HepG2 (cell line): Measurements from ENCODE around the gene PSMC5. TPM values are rescaled to one million over a fixed set of nuclear protein-coding genes. Genes with fewer than 3 reads are reported as not detected.
A peak's percentile ranks its signal among the peaks of the same experiment; 100 is the strongest.

Experiments used
- BCL6 ChIP-seq: IDR thresholded peaks from 2 replicates; pipeline ENCODE4 v1.6.1; 2016; ENCODE audit warnings: missing genetic modification reagents, missing compliant biosample characterization
- CCDC6 ChIP-seq: sonication (generic); formaldehyde crosslinking; IDR thresholded peaks from 2 replicates; pipeline ENCODE4 v1.8.1; 2022; ENCODE audit warnings: mild to moderate bottlenecking, missing genetic modification reagents, moderate library complexity
- GMEB1 ChIP-seq: sonication (generic); formaldehyde crosslinking; IDR thresholded peaks from 2 replicates; pipeline ENCODE4 v1.5.1; 2020; ENCODE audit warnings: missing genetic modification reagents, mild to moderate bottlenecking, borderline replicate concordance
- GPBP1L1 ChIP-seq: sonication (generic); formaldehyde crosslinking; IDR thresholded peaks from 2 replicates; pipeline ENCODE4 v1.5.0; 2020; ENCODE audit warnings: mild to moderate bottlenecking, missing genetic modification reagents
- PITX1 ChIP-seq: sonication (generic); formaldehyde crosslinking; IDR thresholded peaks from 2 replicates; pipeline ENCODE4 v1.5.1; 2020; ENCODE audit warnings: mild to moderate bottlenecking, missing genetic modification reagents
- PRDM10 ChIP-seq: sonication (generic); formaldehyde crosslinking; IDR thresholded peaks from 2 replicates; pipeline ENCODE4 v1.4.0; 2020; ENCODE audit warnings: low read depth, missing genetic modification reagents
- SALL1 ChIP-seq: sonication (generic); formaldehyde crosslinking; IDR thresholded peaks from 2 replicates; pipeline ENCODE4 v1.8.0; 2022; ENCODE audit warnings: mild to moderate bottlenecking, missing genetic modification reagents
- ZBTB26 ChIP-seq: IDR thresholded peaks from 2 replicates; pipeline ENCODE4 v1.6.1; 2016; ENCODE audit warnings: missing compliant biosample characterization, missing genetic modification reagents, borderline replicate concordance
- ZNF350 ChIP-seq: sonication (generic); formaldehyde crosslinking; IDR thresholded peaks from 2 replicates; pipeline ENCODE4 v1.4.0; 2020; ENCODE audit warnings: mild to moderate bottlenecking, low read depth, missing genetic modification reagents, borderline replicate concordance
- ZNF646 ChIP-seq: sonication (generic); formaldehyde crosslinking; IDR thresholded peaks from 2 replicates; pipeline ENCODE4 v1.9.0; 2021; ENCODE audit warnings: mild to moderate bottlenecking, missing genetic modification reagents
- ZNF761 ChIP-seq: sonication (generic); formaldehyde crosslinking; conservative IDR thresholded peaks from 2 replicates; pipeline ENCODE4 v1.4.0; 2020; ENCODE audit warnings: mild to moderate bottlenecking, missing genetic modification reagents
- polyA plus RNA-seq, 8 experiments: library from polyadenylated mRNA; depleted of rRNA in 3 of 8; stranded (reverse) in 7 of 8; unstranded in 1 of 8; fragments of >200 nt; fragmentation: Illumina TruSeq in 4 of 8; extraction: Trizol in 4 of 8; gene quantifications; 2 replicates each; pipeline versions ENCODE4 v1.2.1 to v1.2.3, GENCODE V29; 2011 to 2016; ENCODE audit warnings: low read depth in 4 of 8, missing spikeins in 1 of 8, mixed read lengths in 1 of 8; ENCODE audit not compliant: insufficient read depth in 1 of 8
- total RNA-seq, 5 experiments: library from RNA; depleted of rRNA; stranded (reverse); fragments of >200 nt; fragmentation: Illumina TruSeq; extraction: Trizol; gene quantifications; 2 replicates each; pipeline ENCODE4 v1.2.3, GENCODE V29; 2016; ENCODE audit warnings: low read depth in 1 of 5

The PSMC5 gene
- total and polyA plus RNA-seq, 2 of the 13 experiments (the other 11 are each of a cell fraction or from before 2014, with no cell fraction given), result 35.3 to 128 TPM

- no peak for TF ChIP-seq ZNF646
- 0 out of 2 replicates have a peak, but pooled peaks have one; percentile 25 for TF ChIP-seq CCDC6 (CRISPR knock-in tag)
- TF ChIP-seq GMEB1 (CRISPR knock-in tag), result 0 out of 2 replicates have a peak, but pooled peaks have one; percentile 18
- no peak for TF ChIP-seq ZBTB26 (CRISPR knock-in tag)
- TF ChIP-seq PRDM10, result peak; percentile 99
- TF ChIP-seq SALL1 (CRISPR knock-in tag), result peak; percentile 43; the same call in 1 of the 2 replicates
- TF ChIP-seq ZNF761 (CRISPR knock-in tag), result no peak
- no peak for TF ChIP-seq PITX1 (CRISPR knock-in tag)
- TF ChIP-seq GPBP1L1 (CRISPR knock-in tag), result no peak
- no peak for TF ChIP-seq BCL6
- TF ChIP-seq ZNF350, result 0 out of 2 replicates have a peak, but pooled peaks have one; percentile 9
Measured at GRCh38 chr17:63848834-63849689, 21.8 kb downstream of the PSMC5 start (continued).
